Mesenchymal stem cell (in vitro differentiated cells and primary cell): ENCODE results near the gene TRAF1. TPM values are rescaled to one million over a fixed set of nuclear protein-coding genes. Genes with fewer than 3 reads are reported as not detected.

Experiments used
- DNase-seq: peaks from one replicate; pipeline ENCODE4 v3.0.0-alpha.2; 2013
- H2AFZ ChIP-seq: one replicate; pipeline ENCODE4 v1.6.1; 2013; ENCODE audit warnings: low read depth, mild to moderate bottlenecking, control low read depth, inconsistent platforms, low read length, moderate library complexity
- H2AK5ac ChIP-seq: 2 replicates; pipeline ENCODE4 v1.6.1; 2013; ENCODE audit warnings: low read length, moderate library complexity, mild to moderate bottlenecking, inconsistent platforms; ENCODE audit not compliant: severe bottlenecking
- H2BK120ac ChIP-seq: one replicate; pipeline ENCODE4 v1.6.1; 2013; ENCODE audit warnings: low read depth, mild to moderate bottlenecking, inconsistent platforms, low read length, moderate library complexity
- H2BK12ac ChIP-seq, 2 experiments: one replicate each; pipeline ENCODE4 v1.6.1; 2013; ENCODE audit warnings: inconsistent platforms in 2 of 2, low read length in 2 of 2, mild to moderate bottlenecking in 2 of 2, moderate library complexity in 2 of 2, control low read depth in 1 of 2
- H2BK15ac ChIP-seq: one replicate; pipeline ENCODE4 v1.6.1; 2013; ENCODE audit warnings: mild to moderate bottlenecking, low read depth, inconsistent platforms; ENCODE audit not compliant: poor library complexity, severe bottlenecking
- H2BK5ac ChIP-seq: 2 replicates; pipeline ENCODE4 v1.6.1; 2013; ENCODE audit warnings: low read depth, mild to moderate bottlenecking, low read length, control low read depth, inconsistent platforms; ENCODE audit not compliant: poor library complexity, severe bottlenecking
- H3K14ac ChIP-seq, 2 experiments: one replicate each; pipeline ENCODE4 v1.6.1; 2013; ENCODE audit warnings: inconsistent platforms in 2 of 2, low read length in 2 of 2, control low read depth in 1 of 2, mild to moderate bottlenecking in 1 of 2, moderate library complexity in 1 of 2
- H3K18ac ChIP-seq, 2 experiments: one replicate each; pipeline ENCODE4 v1.6.1; 2013; ENCODE audit warnings: inconsistent platforms in 2 of 2, low read length in 2 of 2, control low read depth in 1 of 2, low read depth in 1 of 2, mild to moderate bottlenecking in 1 of 2
- H3K23ac ChIP-seq, 2 experiments: one replicate each; pipeline ENCODE4 v1.6.1; 2013; ENCODE audit warnings: inconsistent platforms in 2 of 2, low read length in 2 of 2, mild to moderate bottlenecking in 2 of 2, moderate library complexity in 2 of 2, control low read depth in 1 of 2
- H3K27ac ChIP-seq: 2 replicates; pipeline ENCODE4 v1.5.1; 2013; ENCODE audit warnings: mild to moderate bottlenecking, moderate library complexity, low read length, control low read depth, inconsistent platforms; ENCODE audit not compliant: poor library complexity, severe bottlenecking
- H3K27me3 ChIP-seq, 2 experiments: 2 replicates each; pipeline versions ENCODE4 v1.6.1 to v1.7.0; 2013; ENCODE audit warnings: low read length in 2 of 2, mild to moderate bottlenecking in 2 of 2, moderate library complexity in 2 of 2, control low read depth in 1 of 2, inconsistent platforms in 1 of 2; ENCODE audit not compliant: control insufficient read depth in 1 of 2, insufficient read depth in 1 of 2
- H3K36me3 ChIP-seq, 2 experiments: 2 replicates each; pipeline versions ENCODE4 v1.6.1 to v1.7.0; 2013; ENCODE audit warnings: low read length in 2 of 2, control low read depth in 1 of 2, inconsistent platforms in 1 of 2, low read depth in 1 of 2, mild to moderate bottlenecking in 1 of 2; ENCODE audit not compliant: insufficient read depth in 2 of 2, control insufficient read depth in 1 of 2
- H3K4ac ChIP-seq, 2 experiments: one replicate each; pipeline ENCODE4 v1.6.1; 2013; ENCODE audit warnings: inconsistent platforms in 2 of 2, low read length in 2 of 2, mild to moderate bottlenecking in 2 of 2, moderate library complexity in 2 of 2, control low read depth in 1 of 2, low read depth in 1 of 2
- H3K4me1 ChIP-seq: 2 replicates; pipeline ENCODE4 v1.6.1; 2013; ENCODE audit warnings: low read depth, low read length, control low read depth; ENCODE audit not compliant: control insufficient read depth, insufficient read depth
- H3K4me2 ChIP-seq: 2 replicates; pipeline ENCODE4 v1.6.1; 2013; ENCODE audit warnings: low read length, mild to moderate bottlenecking, inconsistent platforms; ENCODE audit not compliant: poor library complexity, severe bottlenecking
- H3K4me3 ChIP-seq, 2 experiments: 2 replicates each; pipeline versions ENCODE4 v1.5.1 to v1.7.0; 2013; ENCODE audit warnings: low read length in 2 of 2, mild to moderate bottlenecking in 2 of 2, control low read depth in 1 of 2, low read depth in 1 of 2; ENCODE audit not compliant: insufficient read depth in 1 of 2
- H3K79me1 ChIP-seq: replicated peaks from 2 replicates; pipeline ENCODE4 v1.6.1; 2013; ENCODE audit warnings: mild to moderate bottlenecking, control low read depth, low read length, inconsistent platforms; ENCODE audit not compliant: poor library complexity, severe bottlenecking
- H3K9ac ChIP-seq: 2 replicates; pipeline ENCODE4 v1.7.0; 2013; ENCODE audit warnings: mild to moderate bottlenecking, low read length, moderate library complexity
- H3K9me3 ChIP-seq: 2 replicates; pipeline ENCODE4 v1.7.0; 2013; ENCODE audit warnings: mild to moderate bottlenecking, low read length; ENCODE audit not compliant: control insufficient read depth
- H4K8ac ChIP-seq: one replicate; pipeline ENCODE4 v1.6.1; 2013; ENCODE audit warnings: inconsistent platforms, mild to moderate bottlenecking, low read length, moderate library complexity
- H4K91ac ChIP-seq: one replicate; pipeline ENCODE4 v1.6.1; 2013; ENCODE audit warnings: mild to moderate bottlenecking, low read length, inconsistent platforms
- WGBS: methylation state at CpG from one replicate; pipeline ENCODE4 v1.1.7; 2013; ENCODE audit warnings: mixed read lengths; 5-methylcytosine and 5-hydroxymethylcytosine counted together
- polyA plus RNA-seq, 2 experiments: library from polyadenylated mRNA; stranded (reverse); fragments of 200-250 nt; gene quantifications; one replicate each; pipeline ENCODE4 v1.2.3, GENCODE V29; 2013

TRAF1 gene, protein sequence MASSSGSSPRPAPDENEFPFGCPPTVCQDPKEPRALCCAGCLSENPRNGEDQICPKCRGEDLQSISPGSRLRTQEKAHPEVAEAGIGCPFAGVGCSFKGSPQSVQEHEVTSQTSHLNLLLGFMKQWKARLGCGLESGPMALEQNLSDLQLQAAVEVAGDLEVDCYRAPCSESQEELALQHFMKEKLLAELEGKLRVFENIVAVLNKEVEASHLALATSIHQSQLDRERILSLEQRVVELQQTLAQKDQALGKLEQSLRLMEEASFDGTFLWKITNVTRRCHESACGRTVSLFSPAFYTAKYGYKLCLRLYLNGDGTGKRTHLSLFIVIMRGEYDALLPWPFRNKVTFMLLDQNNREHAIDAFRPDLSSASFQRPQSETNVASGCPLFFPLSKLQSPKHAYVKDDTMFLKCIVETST
- polyA plus RNA-seq (2013, experiment 1 of 2), result 0.65 TPM
- 0.68 TPM for polyA plus RNA-seq (2013, experiment 2 of 2)

DNA sequence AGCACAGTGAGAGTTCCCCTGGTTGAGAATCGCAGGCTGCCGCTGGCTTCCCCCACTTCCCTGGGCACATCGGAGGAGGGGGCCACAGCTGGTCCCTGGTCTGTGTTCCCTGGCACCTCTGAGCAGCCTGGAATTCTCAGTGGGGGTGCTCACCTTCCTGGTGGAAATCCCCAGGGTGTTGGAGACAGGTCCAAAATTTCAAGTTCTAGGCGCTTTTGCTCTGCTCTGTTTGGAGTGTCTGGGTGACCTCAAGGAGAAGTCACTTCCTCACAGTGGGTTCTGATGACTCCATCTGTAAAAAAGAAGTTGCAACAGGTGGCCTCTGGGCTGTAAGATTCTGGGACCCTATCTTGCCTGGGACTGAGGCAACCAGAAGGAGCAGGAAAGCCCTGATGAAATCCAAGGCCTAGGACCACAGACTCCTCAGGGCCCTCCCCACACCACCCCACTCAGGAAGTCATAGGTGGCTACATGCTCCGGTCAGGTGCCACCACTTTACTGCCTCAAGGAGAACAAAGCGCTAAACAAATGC, at the start of gene TRAF1:
TSS of gene TRAF1 (minus strand) at position 400 of the 532 bp plus-strand sequence. CDS start 721 bp downstream, outside the sequence.
- no peak within 1 kb of the TSS for H3K27ac ChIP-seq
- no peak within 1 kb of the TSS for H3K4me2 ChIP-seq
- peak within 1 kb of the TSS; percentile 29 for H2AFZ ChIP-seq
- H3K9ac ChIP-seq, result peak within 1 kb of the TSS; percentile 66
- no peak within 1 kb of the TSS for H3K23ac ChIP-seq
- no peak within 1 kb of the TSS for H3K14ac ChIP-seq
- H2AK5ac ChIP-seq, result no peak within 1 kb of the TSS
- DNase-seq, result no peak
- no peak within 1 kb of the TSS for H2BK120ac ChIP-seq
- H3K4ac ChIP-seq, result peak within 1 kb of the TSS; percentile 32 to 69
- peak within 1 kb of the TSS; percentile 96 for H2BK15ac ChIP-seq
- peak within 1 kb of the TSS; percentile 30 to 45 for H2BK12ac ChIP-seq
- peaks cover 23% of the 10 kb centered on the region for H3K4me1 ChIP-seq
- H3K9me3 ChIP-seq, result no peaks in the 10 kb centered on the region
- no peak within 1 kb of the TSS for H3K4me3 ChIP-seq
- H3K36me3 ChIP-seq, result no peaks in the 10 kb centered on the region
- peaks cover 3% of the 10 kb centered on the region for H3K79me1 ChIP-seq
- WGBS, result 94% methylated on average over 6 of the region's 6 CpGs
- H3K27me3 ChIP-seq, result no peaks in the 10 kb centered on the region
- H2BK5ac ChIP-seq, result no peak within 1 kb of the TSS
- peak within 1 kb of the TSS; percentile 48 to 54 for H3K18ac ChIP-seq
- peak within 1 kb of the TSS; percentile 78 for H4K8ac ChIP-seq
- peak within 1 kb of the TSS; percentile 48 for H4K91ac ChIP-seq

DNA sequence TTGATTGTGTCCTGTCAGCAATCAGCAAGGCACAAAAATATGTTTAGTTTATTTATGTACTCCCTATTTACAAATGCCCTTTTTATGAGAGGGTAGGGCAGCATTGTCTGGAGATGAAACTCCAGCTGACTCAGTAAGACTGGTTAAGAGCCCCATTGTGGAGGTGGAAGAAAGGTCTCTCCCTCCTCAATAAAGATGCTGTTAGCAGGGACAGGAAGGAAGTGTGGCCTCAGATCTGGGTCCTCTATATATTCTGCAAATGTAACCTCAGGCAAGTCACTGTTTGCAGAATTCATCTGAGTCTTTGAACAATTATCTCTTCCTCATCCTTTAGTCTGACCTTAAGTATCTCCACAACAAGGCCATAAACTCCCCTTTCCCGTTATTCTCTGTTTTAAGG, 48.3 kb upstream of the TRAF1 start:
- H4K91ac ChIP-seq, result no peak overlapping the region
- no peak overlapping the region for H3K18ac ChIP-seq
- no peak overlapping the region for H2BK15ac ChIP-seq
- H3K27ac ChIP-seq, result no peak overlapping the region
- H3K9me3 ChIP-seq, result no peaks in the 10 kb centered on the region
- H2BK120ac ChIP-seq, result no peak overlapping the region
- H3K23ac ChIP-seq, result no peak overlapping the region
- H3K4me1 ChIP-seq, result no peaks in the 10 kb centered on the region
- no peak overlapping the region for H3K9ac ChIP-seq
- no peak overlapping the region for H2AK5ac ChIP-seq
- H3K79me1 ChIP-seq, result no peaks in the 10 kb centered on the region
- WGBS, result no CpG with 5 or more reads among the region's 1 CpG
- no peak overlapping the region for H4K8ac ChIP-seq
- no peak overlapping the region for H2BK12ac ChIP-seq
- H3K14ac ChIP-seq, result no peak overlapping the region
- H3K27me3 ChIP-seq, result no peaks in the 10 kb centered on the region
- no peak overlapping the region for H3K4me2 ChIP-seq
- no peak overlapping the region for H2AFZ ChIP-seq
- H3K4ac ChIP-seq, result no peak overlapping the region
- no peak overlapping the region for H3K4me3 ChIP-seq
- no peak for DNase-seq
- H2BK5ac ChIP-seq, result no peak overlapping the region
- peaks cover 0 to 3% of the 10 kb centered on the region in 2 experiments for H3K36me3 ChIP-seq

DNA sequence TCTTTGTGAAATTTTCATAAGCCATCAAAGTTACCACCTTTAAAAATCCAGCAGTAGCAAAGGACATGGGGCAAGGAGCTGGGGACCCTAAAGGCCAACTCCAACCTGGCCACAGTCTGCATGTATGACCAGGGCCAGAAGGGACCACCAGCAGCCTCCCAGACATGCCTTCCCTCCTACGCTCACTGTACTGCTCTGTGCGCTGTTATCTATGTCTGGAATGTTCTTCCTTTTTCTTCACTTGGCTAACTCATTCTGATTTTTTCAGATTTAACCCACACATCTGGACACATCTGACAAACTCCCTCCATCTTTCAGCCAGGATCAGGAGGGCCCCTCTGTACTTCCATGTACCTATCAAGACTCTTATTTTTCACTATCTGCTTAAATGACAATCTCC, 47.6 kb upstream of the TRAF1 start:
- H2AFZ ChIP-seq, result no peak overlapping the region
- H2BK15ac ChIP-seq, result no peak overlapping the region
- no peaks in the 10 kb centered on the region for H3K79me1 ChIP-seq
- H2BK5ac ChIP-seq, result no peak overlapping the region
- H3K27me3 ChIP-seq, result no peaks in the 10 kb centered on the region
- no peak overlapping the region for H3K27ac ChIP-seq
- no peaks in the 10 kb centered on the region for H3K4me1 ChIP-seq
- no peaks in the 10 kb centered on the region for H3K9me3 ChIP-seq
- H2BK120ac ChIP-seq, result no peak overlapping the region
- no peak overlapping the region for H2BK12ac ChIP-seq
- H3K9ac ChIP-seq, result no peak overlapping the region
- no peak overlapping the region for H3K14ac ChIP-seq
- H3K23ac ChIP-seq, result no peak overlapping the region
- H4K8ac ChIP-seq, result no peak overlapping the region
- no peak overlapping the region for H3K4me3 ChIP-seq
- no peak overlapping the region for H4K91ac ChIP-seq
- no peaks in the 10 kb centered on the region for H3K36me3 ChIP-seq
- H3K18ac ChIP-seq, result no peak overlapping the region
- no peak for DNase-seq
- H3K4ac ChIP-seq, result no peak overlapping the region
- 91% methylated on average over 2 of the region's 2 CpGs for WGBS
- no peak overlapping the region for H3K4me2 ChIP-seq
- no peak overlapping the region for H2AK5ac ChIP-seq

DNA sequence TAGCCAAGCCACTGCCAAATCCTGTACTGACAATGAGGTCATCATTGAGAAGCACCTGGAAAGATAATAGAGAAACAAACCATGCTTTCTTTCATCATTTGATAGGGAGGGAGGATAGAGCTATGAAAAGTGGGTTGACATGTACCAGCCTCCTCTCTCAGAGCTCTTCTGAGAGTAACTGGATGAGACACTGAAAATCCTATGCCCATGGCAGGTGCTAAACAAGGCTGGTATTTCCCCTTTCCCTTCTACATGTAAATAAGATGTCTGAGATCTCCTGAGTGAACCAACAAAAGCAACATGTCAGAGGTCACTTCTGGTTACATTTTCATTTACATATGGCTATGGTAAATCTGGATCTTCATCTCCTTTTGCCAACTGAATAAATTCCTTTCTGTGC, 45.3 kb upstream of the TRAF1 start:
- H3K79me1 ChIP-seq, result no peaks in the 10 kb centered on the region
- H3K4me3 ChIP-seq, result no peak overlapping the region
- no peak overlapping the region for H3K9ac ChIP-seq
- no peak overlapping the region for H3K27ac ChIP-seq
- H3K4ac ChIP-seq, result no peak overlapping the region
- H3K14ac ChIP-seq, result no peak overlapping the region
- H4K8ac ChIP-seq, result no peak overlapping the region
- no peak overlapping the region for H2AFZ ChIP-seq
- no peak overlapping the region for H2BK15ac ChIP-seq
- no peak overlapping the region for H2AK5ac ChIP-seq
- no peak overlapping the region for H4K91ac ChIP-seq
- H3K4me2 ChIP-seq, result no peak overlapping the region
- no peak overlapping the region for H2BK120ac ChIP-seq
- H3K27me3 ChIP-seq, result no peaks in the 10 kb centered on the region
- H2BK5ac ChIP-seq, result no peak overlapping the region
- no peak overlapping the region for H3K18ac ChIP-seq
- H3K4me1 ChIP-seq, result no peaks in the 10 kb centered on the region
- no peak overlapping the region for H3K23ac ChIP-seq
- H3K36me3 ChIP-seq, result no peaks in the 10 kb centered on the region
- no peak overlapping the region for H2BK12ac ChIP-seq
- H3K9me3 ChIP-seq, result no peaks in the 10 kb centered on the region
- DNase-seq, result no peak
